PC-9 (cell line): ENCODE results near the gene FBN1. TPM values are rescaled to one million over a fixed set of nuclear protein-coding genes. Genes with fewer than 3 reads are reported as not detected.

Source experiments
- BruUV-seq: library from RNA; stranded (reverse); fragments of 400-500 nt; replicated peaks from 2 replicates; lab custom pipeline; 2021; lab: Mats Ljungman, UMichigan
- CTCF ChIA-PET: fragments of 300-600 bp; sonication (Branson Sonifier 250); formaldehyde crosslinking; loops from one replicate; lab custom pipeline; 2022; ENCODE audit warnings: antibody characterized with exemption; lab: Charles Lee
- POLR2A ChIA-PET: fragments of 300-600 bp; sonication (Branson Sonifier 250); formaldehyde crosslinking; loops from one replicate; lab custom pipeline; 2022; ENCODE audit warnings: antibody characterized with exemption; ENCODE audit not compliant: unreplicated experiment; lab: Charles Lee
- DNase-seq, 2 experiments: peaks; one replicate each; pipeline versions ENCODE4 v3.0.0 to v3.0.0-alpha.2; 2015 to 2022; ENCODE audit warnings: mixed read lengths in 1 of 2
- H2AFZ ChIP-seq: fragments of 200-600 bp; sonication (generic); 2 replicates; pipeline ENCODE4 v1.8.1; 2017; ENCODE audit warnings: antibody characterized with exemption
- H3F3A ChIP-seq: fragments of 200-600 bp; sonication (generic); 2 replicates; pipeline ENCODE4 v1.8.1; 2017; ENCODE audit warnings: antibody characterized with exemption, mild to moderate bottlenecking, low read depth; ENCODE audit not compliant: insufficient read depth
- H3K27ac ChIP-seq: fragments of 200-600 bp; sonication (generic); 2 replicates; pipeline ENCODE4 v1.6.1; 2016; ENCODE audit warnings: mixed run types
- H3K27me3 ChIP-seq: fragments of 200-600 bp; sonication (generic); 2 replicates; pipeline ENCODE4 v1.6.1; 2016; ENCODE audit warnings: low read depth, mixed run types; ENCODE audit not compliant: insufficient read depth
- H3K36me3 ChIP-seq: fragments of 200-600 bp; sonication (generic); 2 replicates; pipeline ENCODE4 v1.6.1; 2016; ENCODE audit warnings: low read depth, mixed run types
- H3K4me1 ChIP-seq: fragments of 200-600 bp; sonication (generic); replicated peaks from 2 replicates; pipeline ENCODE4 v1.6.1; 2016; ENCODE audit warnings: mixed run types; ENCODE audit not compliant: insufficient read depth
- H3K4me2 ChIP-seq: fragments of 200-600 bp; sonication (generic); 2 replicates; pipeline ENCODE4 v1.6.1; 2017; ENCODE audit warnings: mixed run types
- H3K4me3 ChIP-seq: fragments of 200-600 bp; sonication (generic); 2 replicates; pipeline ENCODE4 v1.6.1; 2016; ENCODE audit warnings: mixed run types
- H3K79me2 ChIP-seq: fragments of 200-600 bp; sonication (generic); 2 replicates; pipeline ENCODE4 v1.6.1; 2017; ENCODE audit warnings: low read depth, mixed run types
- H3K9me2 ChIP-seq: fragments of 200-600 bp; sonication (generic); 2 replicates; pipeline ENCODE4 v1.8.1; 2017; ENCODE audit warnings: mild to moderate bottlenecking; ENCODE audit not compliant: insufficient read depth
- H3K9me3 ChIP-seq: fragments of 200-600 bp; sonication (generic); 2 replicates; pipeline ENCODE4 v1.8.1; 2016; ENCODE audit warnings: low read depth; ENCODE audit not compliant: insufficient read depth
- H4K20me1 ChIP-seq: fragments of 200-600 bp; sonication (generic); 2 replicates; pipeline ENCODE4 v1.8.1; 2017; ENCODE audit not compliant: insufficient read depth
- CTCF ChIP-seq: fragments of 200-600 bp; sonication (generic); conservative IDR thresholded peaks from 2 replicates; pipeline ENCODE4 v1.6.1; 2017; ENCODE audit warnings: mixed run types, antibody characterized with exemption, mild to moderate bottlenecking, moderate library complexity
- EZH2 ChIP-seq: fragments of 200-600 bp; sonication (generic); IDR thresholded peaks from 2 replicates; pipeline ENCODE4 v1.8.0; 2017; ENCODE audit warnings: antibody characterized with exemption, low read depth
- intact Hi-C: fragments of 100-400 bp; cut with micrococcal nuclease; formaldehyde crosslinking; loops from one replicate; pipeline ENCODE4 v1.10.0; 2022; ENCODE audit not compliant: unreplicated experiment
- total RNA-seq: library from RNA; stranded (reverse); gene quantifications from 2 replicates; pipeline ENCODE4 v1.2.3, GENCODE V29; 2021

Gene FBN1
- total RNA-seq, 1 experiment from 2014 or later = 1.3 TPM

GRCh38 chr15:48449734-48450133 lies 195.8 kb downstream of the FBN1 start:
- H3K27me3 ChIP-seq = no peaks in the 10 kb centered on the region
- ChIA-PET CTCF (no interaction called here), POLR2A (no interaction called here)
- no peak for TF ChIP-seq CTCF
- no peak for TF ChIP-seq EZH2
- H3K36me3 ChIP-seq = no peaks in the 10 kb centered on the region
- no peak overlapping the region for H3K4me2 ChIP-seq
- H3K27ac ChIP-seq = no peak overlapping the region
- no peaks in the 10 kb centered on the region for H4K20me1 ChIP-seq
- H3K9me2 ChIP-seq = no peaks in the 10 kb centered on the region
- intact Hi-C loops = no loop called here
- H3K9me3 ChIP-seq = no peaks in the 10 kb centered on the region
- H2AFZ ChIP-seq = no peak overlapping the region
- H3K79me2 ChIP-seq = no peaks in the 10 kb centered on the region
- no peaks in the 10 kb centered on the region for H3F3A ChIP-seq
- DNase-seq = no peak
- BruUV-seq = no TSS peak
- no peak overlapping the region for H3K4me3 ChIP-seq
- H3K4me1 ChIP-seq = peaks cover 24% of the 10 kb centered on the region

- Histone ChIP-seq H3K4me1 (peaks cover 24% of the 10 kb centered on the region), H3K79me2 (no peaks in the 10 kb centered on the region), H4K20me1 (no peaks in the 10 kb centered on the region), H3K27me3 (no peaks in the 10 kb centered on the region), H3K4me2 (peak overlapping the region; percentile 36), H3K9me2 (no peaks in the 10 kb centered on the region), H3K27ac (peak overlapping the region; percentile 48; the same call in 1 of the 2 replicates), H3K9me3 (no peaks in the 10 kb centered on the region), H2AFZ (no peak overlapping the region), H3K36me3 (no peaks in the 10 kb centered on the region), H3F3A (no peaks in the 10 kb centered on the region), H3K4me3 (no peak overlapping the region)
- intact Hi-C loops = no loop called here
- no peak for DNase-seq
- ChIA-PET POLR2A (no interaction called here), CTCF (no interaction called here)
- TF ChIP-seq CTCF = no peak
- no peak for TF ChIP-seq EZH2
- no TSS peak for BruUV-seq
These were observed 197.9 kb downstream of the FBN1 start for GRCh38 chr15:48447657-48448056.

GRCh38 chr15:48447058-48447457 lies 198.5 kb downstream of the FBN1 start:
- Histone ChIP-seq H3K36me3 (no peaks in the 10 kb centered on the region), H3K4me3 (no peak overlapping the region), H2AFZ (no peak overlapping the region), H3K4me2 (peak overlapping the region; percentile 36), H3K9me2 (no peaks in the 10 kb centered on the region), H3K4me1 (peaks cover 24% of the 10 kb centered on the region), H3K79me2 (no peaks in the 10 kb centered on the region), H3K27ac (peak overlapping the region; percentile 48; the same call in 1 of the 2 replicates), H4K20me1 (no peaks in the 10 kb centered on the region), H3F3A (no peaks in the 10 kb centered on the region), H3K27me3 (no peaks in the 10 kb centered on the region), H3K9me3 (no peaks in the 10 kb centered on the region)
- POLR2A ChIA-PET = interaction anchor here (0.7 kb wide), 2 partner anchors 354 to 1965 kb away, joined by 4 read pairs; no protein-coding TSS in a partner anchor
- intact Hi-C loops = no loop called here
- TF ChIP-seq CTCF (no peak), EZH2 (no peak)
- no TSS peak for BruUV-seq
- no peak for DNase-seq
- CTCF ChIA-PET = no interaction called here
